GM12801 (cell line): ENCODE data around the gene ARHGEF28.

Experiments used
- CTCF ChIP-seq: IDR thresholded peaks from one replicate; pipeline ENCODE4 v1.5.1; 2011; ENCODE audit warnings: control low read depth; ENCODE audit not compliant: insufficient read length; ENCODE audit errors: extremely low read depth

ARHGEF28 gene

GRCh38 chr5:73739650-73740049, 113.7 kb downstream of the ARHGEF28 start:
- no peak for TF ChIP-seq CTCF

GRCh38 chr5:73740274-73740790, 114.3 kb downstream of the ARHGEF28 start:
- TF ChIP-seq CTCF, result no peak

DNA sequence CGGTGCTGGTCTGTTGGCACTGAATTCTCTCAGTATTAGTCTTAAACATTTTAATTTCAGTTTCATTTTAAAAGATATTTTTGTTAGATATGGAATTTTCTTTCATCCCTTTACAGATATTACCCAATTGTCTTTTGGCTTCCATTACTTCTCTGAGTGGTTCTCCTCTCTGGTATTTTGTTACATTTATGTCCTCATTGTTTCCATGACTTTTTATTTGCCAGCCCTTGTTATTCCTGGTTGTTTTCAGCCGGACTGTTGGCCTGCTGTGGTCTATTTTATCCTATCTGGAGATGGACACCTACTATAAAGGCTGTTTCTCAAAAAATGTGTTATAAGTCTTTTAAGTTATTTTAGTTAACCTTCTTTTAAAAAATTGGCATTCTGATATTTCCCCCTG, 117.2 kb downstream of the ARHGEF28 start:
- TF ChIP-seq CTCF, result no peak

- no peak for TF ChIP-seq CTCF
Measured at GRCh38 chr5:73745836-73746235, 119.8 kb downstream of the ARHGEF28 start.

DNA sequence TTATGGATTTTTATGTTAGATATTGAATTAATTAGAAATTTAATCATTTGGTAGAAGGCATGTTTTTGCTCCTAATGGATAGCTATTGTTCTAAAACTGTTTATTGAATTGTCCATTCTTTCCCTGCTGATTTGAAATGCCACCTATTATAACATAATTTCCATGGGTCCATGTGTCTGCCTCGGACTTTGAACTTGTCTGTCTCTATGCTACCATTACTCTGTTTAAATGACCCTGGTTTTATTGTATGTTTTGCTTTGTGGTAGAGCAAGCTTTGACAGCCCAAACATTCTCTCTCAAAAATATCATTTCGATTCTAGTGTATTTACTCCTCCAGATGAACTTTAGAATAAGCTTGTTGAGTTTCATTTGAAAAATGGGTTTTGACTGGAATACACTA, 120.6 kb downstream of the ARHGEF28 start:
- no peak for TF ChIP-seq CTCF

GRCh38 chr5:73747696-73748380, 121.8 kb downstream of the ARHGEF28 start:
- TF ChIP-seq CTCF, result no peak

DNA sequence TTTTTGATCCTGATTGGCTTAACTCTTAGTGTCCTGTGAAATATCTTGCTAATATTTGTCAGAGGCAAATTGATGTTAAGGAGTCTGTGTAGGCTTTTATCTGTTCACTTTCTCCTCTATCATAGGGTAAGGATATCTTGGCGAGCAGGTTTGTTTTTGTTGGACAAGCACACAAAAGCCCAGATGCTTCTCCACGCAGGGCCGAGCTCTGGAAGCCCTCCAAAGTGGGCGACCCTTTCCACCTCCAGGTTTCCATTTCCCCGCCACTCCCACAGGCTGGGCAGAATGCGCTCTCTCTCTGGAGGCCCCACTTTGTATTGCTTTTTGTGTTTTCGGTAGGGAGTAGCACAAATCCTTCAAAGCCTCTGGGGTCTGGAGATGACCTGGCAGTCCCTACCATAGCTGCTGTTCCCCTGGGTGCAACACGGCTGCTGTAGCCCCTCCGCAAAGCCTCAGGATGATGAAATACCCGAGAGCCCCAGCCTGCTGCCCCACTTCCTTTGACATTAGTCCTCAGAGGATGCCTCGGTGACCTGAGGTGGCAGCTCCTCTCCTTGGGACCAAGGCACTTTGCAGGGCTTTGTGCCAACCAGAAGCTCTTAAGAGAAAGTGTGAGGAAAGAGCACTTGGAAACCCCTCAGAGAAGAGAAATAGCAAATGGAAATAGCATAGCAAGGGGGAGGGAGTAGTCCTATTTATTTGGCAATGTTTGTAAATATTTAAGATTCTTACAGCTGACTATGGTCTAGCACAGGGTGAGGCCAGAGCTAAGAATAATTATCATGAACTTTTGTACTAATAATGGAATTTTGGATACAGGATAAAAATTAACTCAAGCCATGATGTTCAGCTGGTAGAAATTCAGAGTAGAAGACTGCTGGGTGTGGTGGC, 122.8 kb downstream of the ARHGEF28 start:
- no peak for TF ChIP-seq CTCF
